NCI-H2196 treated with DMSO at 0.1 percent for 48 hours (cell line): Measurements from ENCODE around the gene KAZN.

Experiments
- DNase-seq: peaks from one replicate; lab custom pipeline; 2025; ENCODE audit not compliant: unreplicated experiment; lab: John Stamatoyannopoulos, UW

Gene KAZN

DNA sequence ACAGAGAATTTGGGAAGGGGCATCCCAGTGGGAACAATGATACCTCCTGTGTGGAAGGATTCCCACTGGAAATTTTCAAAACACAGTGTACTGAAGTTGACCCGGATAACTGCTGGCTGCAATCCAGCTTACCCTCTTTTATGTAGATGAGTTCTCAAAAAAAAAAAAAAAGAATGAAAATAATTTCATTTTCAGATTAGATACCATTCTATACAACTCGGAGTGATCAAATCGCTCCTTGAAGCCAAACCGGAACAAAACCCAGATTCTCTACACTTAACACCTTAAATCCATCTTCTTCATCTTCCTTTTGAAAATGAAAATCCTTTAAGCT lies 69.1 kb downstream of the KAZN start:
- DNase-seq: no peak

DNA sequence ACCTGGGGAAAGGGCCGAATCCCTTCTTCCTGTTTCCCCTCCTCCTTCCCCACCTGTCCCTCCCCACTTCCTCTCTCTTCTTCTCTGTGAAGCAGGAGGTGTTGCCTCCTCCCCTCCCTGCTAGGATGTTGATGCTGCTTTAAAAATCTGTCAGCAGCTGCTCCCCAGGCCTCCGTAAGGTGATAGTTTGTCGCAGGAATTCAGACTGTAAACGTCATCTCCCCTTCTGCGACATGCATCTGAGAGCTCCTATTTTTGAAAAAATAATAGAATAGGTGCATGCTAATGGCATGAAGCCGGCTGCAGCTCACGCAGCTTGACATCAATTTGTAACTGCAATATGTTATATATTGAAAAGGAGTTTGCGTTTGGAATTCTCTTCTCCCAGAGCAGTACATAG lies 70.1 kb downstream of the KAZN start:
- no peak for DNase-seq

DNA sequence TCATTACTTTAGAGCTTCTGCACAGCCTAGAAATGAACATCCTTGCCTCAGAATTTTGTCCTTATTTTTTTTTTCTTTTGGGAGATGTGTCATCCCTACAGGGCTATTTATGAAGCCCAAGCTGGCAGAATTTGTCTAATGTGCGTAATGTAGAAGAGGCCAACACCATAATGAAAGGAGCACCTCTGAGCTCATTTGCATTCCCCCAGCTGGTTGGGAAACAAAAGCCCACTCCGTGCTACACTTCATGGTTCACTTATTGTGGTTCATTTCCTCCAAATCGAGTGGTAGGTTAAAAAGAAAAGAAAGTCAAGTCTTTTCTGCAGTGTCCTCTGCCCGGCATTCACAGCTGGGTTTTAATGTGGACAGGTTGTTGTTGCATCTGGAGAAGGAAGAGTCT lies 73.5 kb downstream of the KAZN start:
- no peak for DNase-seq

DNA sequence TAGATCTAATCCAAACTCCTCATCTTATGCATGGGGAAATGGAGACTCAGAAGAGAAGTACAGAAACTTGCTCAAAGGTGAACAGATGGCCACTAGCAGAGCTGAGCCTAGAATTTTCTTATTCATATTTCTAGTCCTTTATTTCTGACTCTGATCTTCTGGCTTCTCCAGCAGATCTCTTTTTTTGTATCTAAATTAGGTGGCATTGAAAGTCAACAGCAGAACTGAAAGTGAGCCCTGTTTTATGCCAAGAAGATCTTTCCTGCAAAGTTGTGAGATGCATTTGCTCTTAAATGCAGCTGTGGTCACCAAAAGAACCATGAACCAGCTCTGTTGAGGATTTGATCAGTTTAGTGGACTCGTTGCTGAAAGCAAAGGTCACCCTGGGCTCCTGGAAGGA lies 75.5 kb downstream of the KAZN start:
- DNase-seq: no peak

DNA sequence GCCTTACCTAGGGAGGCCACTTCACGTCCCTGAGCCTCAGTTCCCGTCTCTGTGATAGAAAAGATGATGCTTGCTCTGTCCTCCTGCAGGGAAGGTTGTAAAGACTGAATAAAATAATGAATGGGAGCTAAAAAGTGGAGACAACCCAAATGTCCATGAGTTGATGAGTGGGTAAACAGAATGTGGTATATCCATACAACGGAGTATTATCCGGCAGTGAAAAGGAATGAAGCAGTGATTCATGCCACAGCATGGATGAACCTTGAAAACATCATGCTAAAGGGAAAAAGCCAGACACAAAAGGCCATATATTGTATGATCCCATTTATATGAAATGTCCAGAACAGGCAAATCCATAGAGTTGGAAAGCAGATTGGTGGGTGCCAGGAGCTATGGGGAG lies 77.9 kb downstream of the KAZN start:
- DNase-seq: no peak

DNA sequence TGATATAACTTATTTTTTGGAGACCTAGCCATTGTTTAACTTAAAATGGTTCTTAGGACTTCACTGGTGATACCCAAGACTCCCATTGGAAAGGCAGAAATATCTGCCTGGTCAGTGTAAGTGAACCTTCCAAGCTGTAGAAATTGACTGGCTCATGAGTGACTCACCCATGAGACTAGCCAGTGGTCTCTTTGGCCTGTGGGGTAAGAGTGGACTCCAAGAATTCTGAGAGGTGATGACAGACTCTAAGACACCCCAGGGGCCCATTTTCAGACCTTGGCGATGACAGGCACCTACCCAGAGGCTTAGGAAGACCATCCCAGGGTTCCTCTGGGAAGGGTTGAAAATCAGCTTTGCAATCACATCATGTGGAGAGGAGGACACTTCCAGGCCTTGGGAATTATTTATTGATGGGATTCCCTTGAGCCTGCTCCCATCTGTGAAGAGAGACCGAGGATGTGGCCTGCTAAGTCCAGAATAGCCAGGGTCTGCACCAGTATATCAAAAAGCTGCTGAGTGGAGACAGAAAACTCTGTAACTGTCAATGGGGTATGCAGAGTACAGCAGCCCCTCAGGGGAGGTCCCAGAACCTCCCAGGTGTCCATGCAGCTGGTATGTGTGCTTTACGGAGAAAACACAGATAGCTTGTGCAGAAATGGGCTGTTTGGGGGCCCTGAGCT lies 78.9 kb downstream of the KAZN start:
- no peak for DNase-seq

DNA sequence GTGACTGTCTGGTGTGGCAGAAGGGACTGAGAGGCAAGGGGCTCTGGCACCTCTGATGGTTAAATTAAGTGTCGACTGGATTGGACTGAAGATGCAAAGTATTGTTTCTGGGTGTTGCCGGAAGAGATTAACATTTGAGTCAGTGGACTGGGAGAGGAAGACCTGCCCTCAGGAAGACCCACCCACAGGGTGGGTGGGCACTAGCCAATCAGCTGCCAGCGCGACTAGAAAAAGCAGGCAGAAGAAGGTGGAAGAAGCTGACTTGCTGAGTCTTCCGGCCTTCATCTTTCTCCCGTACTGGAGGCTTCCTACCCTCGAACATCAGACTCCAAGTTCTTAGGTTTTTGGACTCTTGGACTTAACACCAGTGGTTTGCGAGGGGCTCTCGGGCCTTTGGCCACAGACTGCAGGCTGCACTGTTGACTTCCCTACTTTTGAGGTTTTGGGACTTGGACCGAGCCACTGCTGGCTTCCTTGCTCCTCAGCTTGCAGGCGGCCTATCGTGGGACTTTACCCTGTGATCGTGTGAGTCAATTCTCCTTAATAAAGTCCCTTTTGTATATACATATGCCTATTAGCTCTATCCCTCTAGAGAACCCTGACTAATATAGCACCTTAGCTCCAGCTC lies 79.6 kb downstream of the KAZN start:
- DNase-seq: no peak

DNA sequence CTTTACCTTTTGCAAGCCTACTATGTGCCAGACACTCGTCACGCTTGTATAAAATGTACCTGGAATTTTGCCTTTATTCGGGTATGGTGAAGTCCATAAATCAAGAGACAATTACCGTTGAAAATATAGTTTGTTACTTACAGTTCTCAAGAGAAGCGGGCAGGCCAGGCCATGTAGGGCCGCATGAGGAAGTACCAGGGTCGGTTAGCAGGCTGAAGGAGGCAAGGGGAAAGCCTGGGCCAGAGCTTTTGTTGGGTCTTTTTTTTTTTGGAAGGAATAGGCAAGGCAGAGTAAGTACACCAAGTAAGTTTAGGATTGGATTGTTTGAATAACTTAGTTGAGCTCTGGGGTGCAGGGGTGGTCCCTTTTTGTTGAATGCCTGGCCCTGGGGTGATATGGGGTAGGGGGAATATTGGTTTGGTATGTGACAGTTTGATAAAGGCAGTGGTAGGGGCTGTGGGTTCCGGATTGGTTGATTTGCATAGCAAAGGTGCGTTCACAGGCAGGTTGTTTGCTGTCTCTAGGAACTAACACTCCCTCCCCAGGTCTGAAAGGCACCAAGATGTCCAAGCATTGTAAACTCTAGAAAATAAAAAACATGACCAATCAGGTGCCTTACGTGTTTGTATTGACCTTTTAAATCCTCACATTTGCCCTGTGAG lies 80.7 kb downstream of the KAZN start:
- no peak for DNase-seq

DNA sequence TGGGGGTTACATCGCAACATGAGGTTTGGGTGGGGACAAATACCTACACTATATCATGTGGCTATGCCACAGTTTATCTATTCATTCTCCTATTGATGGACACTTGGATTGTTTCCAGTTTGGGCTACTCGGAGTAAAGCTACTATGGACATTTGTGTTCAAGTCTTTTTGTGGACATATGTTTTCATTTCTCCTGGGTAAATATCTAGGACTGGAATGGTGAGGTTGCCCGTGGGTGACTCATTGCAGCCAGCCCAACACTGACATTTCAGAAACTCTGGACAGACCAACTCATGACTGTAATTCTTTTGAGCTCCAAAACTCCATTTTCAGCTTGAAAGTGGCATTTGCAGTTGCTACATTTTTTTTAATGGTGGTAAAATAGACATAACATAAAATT lies 82.7 kb downstream of the KAZN start:
- no peak for DNase-seq

DNA sequence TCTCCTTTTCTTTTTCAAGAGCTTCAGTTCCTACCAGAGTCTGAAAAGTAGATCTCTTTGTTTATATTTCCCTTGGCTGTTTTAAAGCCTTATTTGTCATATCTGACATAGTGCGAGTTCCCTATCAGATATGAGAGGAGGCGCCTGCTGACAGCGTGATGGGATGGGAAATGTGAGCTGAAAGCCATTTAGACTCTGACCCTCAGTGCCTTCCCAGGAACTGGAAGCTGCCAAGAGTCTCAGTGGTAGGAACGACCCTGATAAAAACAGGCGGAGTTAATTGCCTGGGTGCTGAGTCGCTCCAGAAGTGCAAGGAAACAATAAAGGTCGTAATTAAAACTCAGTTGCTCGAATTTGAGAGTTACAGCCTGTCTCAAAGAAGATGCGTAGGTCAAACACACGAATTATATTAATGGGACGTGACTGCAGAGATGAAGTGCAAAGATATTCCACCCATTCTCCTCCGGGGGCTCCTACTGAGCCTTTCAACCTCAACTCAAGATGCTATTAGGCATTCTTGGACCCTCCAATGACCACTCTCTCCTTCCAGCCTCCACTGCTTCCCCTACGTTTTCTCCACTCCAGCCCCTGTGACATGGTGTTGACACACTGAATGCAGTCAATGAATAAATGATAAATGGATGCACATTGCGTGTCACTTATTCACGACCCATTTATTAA lies 84.6 kb downstream of the KAZN start:
- DNase-seq: no peak

DNA sequence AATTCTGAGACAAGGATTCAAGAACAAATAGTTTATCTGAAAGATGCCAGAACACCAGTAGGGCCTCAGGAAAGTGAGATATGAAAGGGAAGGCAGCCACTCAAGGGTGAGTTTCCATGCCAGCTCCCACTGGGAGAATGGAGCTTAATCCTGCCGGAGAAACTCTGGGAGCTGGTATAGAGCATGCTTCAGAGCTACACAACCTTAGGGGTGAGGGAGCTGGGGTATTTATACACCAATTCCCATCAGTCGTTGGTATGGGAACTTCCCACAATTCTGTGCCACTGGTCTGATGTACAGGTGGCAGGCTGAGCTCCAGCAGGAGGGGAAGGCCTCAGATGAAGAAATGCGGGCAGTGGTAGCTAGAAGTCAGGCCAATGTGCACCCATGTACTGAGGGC lies 86.6 kb downstream of the KAZN start:
- DNase-seq: no peak

DNA sequence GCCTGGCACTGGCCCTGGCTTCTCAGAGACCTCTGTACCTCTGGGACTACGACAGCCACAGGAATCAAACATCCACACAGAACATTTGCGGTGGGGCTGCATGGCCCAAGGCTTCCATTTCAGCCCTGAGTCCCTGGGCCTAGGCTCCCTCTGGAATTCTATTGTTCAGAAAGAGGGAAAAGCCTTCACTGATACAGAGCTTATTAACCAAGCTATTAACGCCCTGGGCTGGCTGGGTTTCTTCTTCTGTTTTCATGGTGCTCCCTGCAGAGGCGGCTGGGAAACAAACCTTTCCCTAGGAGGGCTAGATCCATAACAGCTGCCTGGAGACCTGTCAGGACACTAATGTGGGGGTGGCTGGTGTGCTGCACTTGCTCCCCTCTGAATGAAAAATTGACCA lies 88.2 kb downstream of the KAZN start:
- DNase-seq: no peak

DNA sequence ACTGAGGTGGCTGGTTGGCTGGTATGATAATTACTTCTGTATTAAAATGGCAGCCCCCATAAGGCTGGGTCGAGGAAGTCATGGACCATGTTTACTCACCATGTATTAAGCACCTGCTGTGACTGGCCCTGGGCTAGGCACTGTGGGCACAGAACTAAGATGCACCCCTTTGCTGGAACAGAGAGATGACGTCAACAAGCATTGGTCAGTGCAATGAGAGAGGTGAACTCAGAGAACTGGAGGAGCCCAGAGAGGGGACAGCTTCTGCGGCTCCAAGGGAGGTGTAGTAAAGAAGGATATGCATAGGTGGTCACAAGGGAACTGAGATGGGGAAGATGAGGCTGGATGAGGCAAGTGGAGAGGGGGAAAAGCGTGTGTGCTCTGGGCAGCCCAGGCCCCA lies 88.7 kb downstream of the KAZN start:
- DNase-seq: no peak

DNA sequence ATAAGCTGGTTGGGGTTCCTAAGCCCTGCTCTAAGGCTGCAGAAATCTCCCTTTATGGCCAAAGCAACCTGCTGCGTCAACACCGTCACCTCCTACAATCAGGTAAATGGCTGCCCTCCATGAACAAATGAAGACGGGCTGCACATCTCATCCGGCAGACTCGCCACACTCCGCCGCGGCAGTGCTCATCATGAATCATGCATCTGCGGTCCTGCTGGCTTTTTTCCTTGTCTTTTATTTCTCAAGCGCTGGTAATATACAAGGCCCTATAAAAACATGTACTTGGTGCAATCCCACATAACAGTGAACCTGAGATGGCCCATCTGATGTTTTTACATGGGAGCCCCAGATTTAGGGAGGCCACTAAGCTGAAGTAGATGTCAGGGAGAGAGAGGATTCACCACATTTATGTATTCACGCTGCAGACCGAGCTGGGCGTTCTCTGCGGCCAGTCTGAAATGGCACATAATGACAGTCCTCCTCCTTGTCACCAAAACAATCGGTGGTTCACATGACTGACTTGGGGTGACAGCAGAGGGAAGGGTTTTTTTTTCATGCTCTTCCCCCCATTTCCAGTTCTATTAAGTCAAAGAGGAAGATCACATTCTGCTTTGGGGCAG lies 91.6 kb downstream of the KAZN start:
- no peak for DNase-seq

DNA sequence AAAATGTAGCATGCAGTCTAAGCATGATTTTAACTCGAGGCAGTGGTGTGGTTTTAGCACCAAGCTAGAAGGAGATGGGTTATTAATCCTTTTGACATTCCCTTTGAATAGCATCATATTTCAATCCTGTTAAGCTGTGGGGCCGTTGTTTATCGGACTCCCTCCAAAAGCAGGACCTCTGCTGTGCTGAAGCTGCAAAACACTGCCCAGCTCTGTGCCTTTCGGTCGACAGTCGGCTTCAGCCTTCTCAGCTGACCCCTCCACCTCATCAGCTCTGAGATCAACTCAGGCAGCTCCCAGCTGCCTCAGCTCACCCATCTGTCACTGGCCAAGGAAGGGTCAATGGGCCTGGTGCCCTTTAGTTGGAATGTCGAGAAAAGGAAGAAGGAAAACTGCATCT lies 95.5 kb downstream of the KAZN start:
- DNase-seq: no peak

DNA sequence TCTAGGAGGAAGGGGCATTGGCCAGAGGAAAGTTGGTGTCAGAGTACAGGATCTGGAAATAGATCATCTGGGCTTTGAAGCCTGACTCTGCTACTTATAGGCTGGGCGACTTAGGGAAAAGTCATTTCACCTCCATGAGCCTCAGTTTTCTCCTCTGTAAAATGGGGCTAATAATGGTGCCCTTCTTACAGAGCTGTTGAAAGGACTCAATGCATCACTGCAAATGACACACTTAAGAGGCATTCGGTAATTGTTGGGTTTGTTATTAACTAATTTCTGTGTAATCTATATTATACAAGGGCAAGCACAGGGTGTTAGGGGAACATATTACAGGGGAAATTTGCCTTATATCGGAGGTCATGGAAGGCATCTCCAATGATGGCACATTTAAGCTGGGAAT lies 96.1 kb downstream of the KAZN start:
- DNase-seq: no peak

DNA sequence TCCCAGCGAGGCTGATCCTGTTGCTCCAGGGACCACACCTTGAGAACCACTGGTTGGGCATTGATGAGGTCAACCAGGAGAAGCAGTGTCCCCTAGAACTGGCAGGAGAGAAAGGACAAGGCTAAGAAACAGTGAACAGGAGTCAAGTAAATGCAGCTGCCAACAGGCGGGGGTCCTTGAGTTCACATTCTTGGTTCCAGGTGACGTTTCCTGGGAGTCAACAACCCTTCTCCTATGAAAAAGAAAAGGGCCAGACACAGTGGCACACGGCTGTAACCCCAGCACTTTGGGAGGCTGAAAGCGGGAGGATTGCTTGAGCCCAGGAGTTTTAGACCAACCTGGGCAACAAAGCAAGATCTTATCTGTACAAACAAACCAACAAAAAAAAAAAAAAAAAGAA lies 98.3 kb downstream of the KAZN start:
- no peak for DNase-seq

DNA sequence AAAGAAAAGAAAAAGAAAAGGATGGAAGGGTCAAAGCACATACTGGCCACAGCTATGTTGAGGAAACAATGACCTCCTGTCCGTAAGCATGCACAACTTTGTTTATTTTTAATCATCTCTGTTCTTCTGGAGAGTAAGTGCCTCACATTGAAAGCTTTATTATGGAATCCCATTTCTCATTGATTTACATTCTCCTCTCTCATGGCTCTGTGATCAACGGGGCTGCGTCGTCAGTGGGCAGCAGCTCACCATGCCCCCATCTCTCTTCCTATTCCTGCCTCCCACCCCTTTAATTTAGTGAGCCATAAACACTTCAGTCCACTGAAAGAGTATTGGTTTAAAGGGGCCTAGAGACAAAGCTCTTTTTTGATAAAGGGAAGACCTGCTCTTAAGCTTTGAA lies 98.9 kb downstream of the KAZN start:
- no peak for DNase-seq

DNA sequence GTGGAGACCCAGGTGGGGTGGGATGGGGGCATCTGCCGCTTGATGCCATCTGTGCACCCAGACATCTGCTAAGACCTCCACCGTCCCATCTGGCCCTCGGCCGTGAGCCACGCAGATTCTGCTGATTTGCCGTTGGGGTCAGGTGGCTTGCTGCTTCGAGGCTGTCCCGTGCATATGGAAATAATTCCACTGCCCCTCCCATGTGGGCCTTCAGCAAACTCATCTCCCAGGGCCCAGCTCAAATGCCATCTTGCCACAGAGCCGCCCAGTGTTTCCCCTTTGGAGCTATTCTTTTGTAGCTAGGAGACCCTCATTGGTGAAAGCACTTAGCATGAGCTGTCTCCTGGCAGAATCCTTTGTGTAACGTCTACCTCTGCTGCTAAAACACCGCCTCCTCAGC lies 99.8 kb downstream of the KAZN start:
- no peak for DNase-seq

DNA sequence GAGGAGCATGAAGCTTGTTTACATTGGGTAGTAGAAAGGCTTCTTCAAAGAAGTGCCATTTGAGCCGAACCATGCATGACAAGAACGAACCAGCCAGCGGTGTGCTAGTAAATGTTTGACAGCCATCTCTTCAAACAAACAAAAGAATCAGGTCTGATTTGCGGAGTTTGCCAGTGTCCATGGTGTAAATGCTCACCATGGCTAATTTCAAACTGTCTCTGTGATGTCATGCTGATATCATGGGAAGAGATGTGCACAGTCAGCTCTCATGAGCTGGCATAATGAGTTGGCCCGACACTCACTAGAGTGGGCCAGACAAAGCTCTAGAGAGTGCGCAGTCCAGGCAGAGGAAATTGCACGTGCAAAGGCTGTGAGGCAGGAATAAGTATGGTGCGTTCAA lies 101.1 kb downstream of the KAZN start:
- no peak for DNase-seq

DNA sequence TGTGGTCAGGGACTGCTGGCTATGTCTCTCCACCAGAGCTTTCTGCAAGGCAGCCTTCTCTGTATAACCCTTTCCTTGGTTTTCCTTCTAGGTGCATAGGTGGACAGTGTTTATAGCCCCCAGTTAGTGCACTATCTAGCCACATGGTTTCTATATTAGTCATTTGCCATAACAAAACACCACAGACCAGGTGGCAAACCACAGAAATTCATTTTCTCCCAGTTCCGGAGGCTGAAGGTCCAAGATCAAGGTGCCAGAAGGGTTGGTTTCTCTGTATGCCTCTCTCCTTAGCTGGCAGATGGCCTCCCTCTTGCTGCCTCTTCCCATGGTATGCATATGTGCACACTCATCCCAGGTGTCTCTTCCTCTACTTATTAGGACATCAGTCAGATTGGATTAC lies 106.4 kb downstream of the KAZN start:
- no peak for DNase-seq

DNA sequence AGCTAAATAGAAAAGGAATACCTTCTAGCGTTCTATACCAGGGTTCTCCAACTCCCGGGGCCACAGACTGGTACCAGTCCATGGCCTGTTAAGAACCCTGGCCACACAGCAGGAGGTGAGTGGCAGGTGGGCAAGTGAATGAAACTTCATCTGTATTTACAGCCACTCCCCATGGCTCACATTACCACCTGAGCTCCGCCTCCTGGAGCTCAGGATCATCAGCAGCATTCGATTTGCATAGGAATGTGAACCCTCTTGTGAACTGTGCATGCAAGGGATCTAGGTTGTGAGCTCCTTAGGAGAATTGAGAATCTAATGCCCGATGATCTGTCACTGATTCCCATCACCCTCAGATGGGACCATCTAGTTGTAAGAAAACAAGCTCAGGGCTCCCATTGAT lies 107.3 kb downstream of the KAZN start:
- no peak for DNase-seq
